ENCODE measurements around the gene RNF150. TPM values are rescaled to one million over a fixed set of nuclear protein-coding genes. Genes with fewer than 3 reads are reported as not detected.
"Not testable (repeated sequence)": the region's sequence is repeated elsewhere in the genome, so short reads cannot be mapped to it uniquely, and the experiment has no call there.

RNF150 gene
- total RNA-seq, 1 donor from 2014 or later = not detected

- no peak for ATAC-seq (ENCODE audit: low read depth)
- no peaks in the 10 kb centered on the region for H3K4me1 Mint-ChIP-seq
- TF ChIP-seq CTCF (IDR thresholded peaks at IDR 0.05) = no peak
- intact Hi-C loops (cut with micrococcal nuclease) = no loop called here
- peaks cover 6% of the 10 kb centered on the region for H3K9me3 Mint-ChIP-seq
- no peak for DNase-seq
- no peak overlapping the region for H3K4me3 Mint-ChIP-seq
- no peaks in the 10 kb centered on the region for H3K27me3 Mint-ChIP-seq
- POLR2A ChIA-PET = no interaction called here
- no peak overlapping the region for H3K27ac Mint-ChIP-seq
- H3K36me3 Mint-ChIP-seq (ENCODE audit: low read depth) = no peaks in the 10 kb centered on the region
- CTCF ChIA-PET = no interaction called here
Observed at GRCh38 chr4:141056473-141056872, 76.8 kb downstream of the RNF150 start.

- H3K27me3 Mint-ChIP-seq = no peaks in the 10 kb centered on the region
- DNase-seq = no peak
- no peaks in the 10 kb centered on the region for H3K36me3 Mint-ChIP-seq (ENCODE audit: low read depth)
- no peak overlapping the region for H3K27ac Mint-ChIP-seq
- no peak overlapping the region for H3K4me3 Mint-ChIP-seq
- H3K9me3 Mint-ChIP-seq = peaks cover 16% of the 10 kb centered on the region
- intact Hi-C loops (cut with micrococcal nuclease) = no loop called here
- TF ChIP-seq CTCF (IDR thresholded peaks at IDR 0.05) = no peak
- ChIA-PET POLR2A (no interaction called here), CTCF (no interaction called here)
- H3K4me1 Mint-ChIP-seq = no peaks in the 10 kb centered on the region
- no peak for ATAC-seq (ENCODE audit: low read depth)
Observed at GRCh38 chr4:141054446-141054845, 78.8 kb downstream of the RNF150 start.

GRCh38 chr4:141050999-141051398, 82.3 kb downstream of the RNF150 start:
- intact Hi-C loops (cut with micrococcal nuclease); CTCF ChIA-PET; H3K27me3 Mint-ChIP-seq; H3K36me3 Mint-ChIP-seq (ENCODE audit: low read depth); H3K4me3 Mint-ChIP-seq; H3K27ac Mint-ChIP-seq; DNase-seq; ATAC-seq (ENCODE audit: low read depth); POLR2A ChIA-PET; H3K4me1 Mint-ChIP-seq: not testable (repeated sequence)
- H3K9me3 Mint-ChIP-seq = peaks cover 16% of the 10 kb centered on the region

GRCh38 chr4:141047228-141047884, 85.9 kb downstream of the RNF150 start:
- ChIA-PET POLR2A (no interaction called here), CTCF (no interaction called here)
- Mint-ChIP-seq H3K36me3 (ENCODE audit: low read depth) (no peaks in the 10 kb centered on the region), H3K27me3 (peaks cover 4% of the 10 kb centered on the region), H3K4me3 (no peak overlapping the region), H3K9me3 (peaks cover 16% of the 10 kb centered on the region), H3K4me1 (no peaks in the 10 kb centered on the region), H3K27ac (no peak overlapping the region)
- intact Hi-C loops (cut with micrococcal nuclease) = no loop called here
- no peak for ATAC-seq (ENCODE audit: low read depth)
- no peak for DNase-seq
- no peak for TF ChIP-seq CTCF (IDR thresholded peaks at IDR 0.05)

- Mint-ChIP-seq H3K4me3 (no peak overlapping the region), H3K4me1 (no peaks in the 10 kb centered on the region), H3K9me3 (peaks cover 8% of the 10 kb centered on the region), H3K27ac (no peak overlapping the region), H3K36me3 (ENCODE audit: low read depth) (no peaks in the 10 kb centered on the region), H3K27me3 (peaks cover 4% of the 10 kb centered on the region)
- DNase-seq (no peak), ATAC-seq (ENCODE audit: low read depth) (no peak)
- intact Hi-C loops (cut with micrococcal nuclease) = no loop called here
- no peak for TF ChIP-seq CTCF (IDR thresholded peaks at IDR 0.05)
- POLR2A ChIA-PET = no interaction called here
- CTCF ChIA-PET = no interaction called here
Observed at GRCh38 chr4:141046255-141046654, 87.0 kb downstream of the RNF150 start.

- Mint-ChIP-seq H3K9me3 (peaks cover 4% of the 10 kb centered on the region), H3K36me3 (ENCODE audit: low read depth) (no peaks in the 10 kb centered on the region), H3K4me3 (no peak overlapping the region), H3K27ac (no peak overlapping the region), H3K4me1 (no peaks in the 10 kb centered on the region), H3K27me3 (peaks cover 4% of the 10 kb centered on the region)
- no peak for ATAC-seq (ENCODE audit: low read depth)
- intact Hi-C loops (cut with micrococcal nuclease) = no loop called here
- no peak for TF ChIP-seq CTCF (IDR thresholded peaks at IDR 0.05)
- ChIA-PET POLR2A (no interaction called here), CTCF (no interaction called here)
- no peak for DNase-seq
Observed at GRCh38 chr4:141045848-141046247, 87.4 kb downstream of the RNF150 start.

All from activated B cell treated with CpG ODN at 0.5 μM for 24 hours (primary cell).